ENCODE data around the gene PCNX2.

PCNX2 gene

DNA sequence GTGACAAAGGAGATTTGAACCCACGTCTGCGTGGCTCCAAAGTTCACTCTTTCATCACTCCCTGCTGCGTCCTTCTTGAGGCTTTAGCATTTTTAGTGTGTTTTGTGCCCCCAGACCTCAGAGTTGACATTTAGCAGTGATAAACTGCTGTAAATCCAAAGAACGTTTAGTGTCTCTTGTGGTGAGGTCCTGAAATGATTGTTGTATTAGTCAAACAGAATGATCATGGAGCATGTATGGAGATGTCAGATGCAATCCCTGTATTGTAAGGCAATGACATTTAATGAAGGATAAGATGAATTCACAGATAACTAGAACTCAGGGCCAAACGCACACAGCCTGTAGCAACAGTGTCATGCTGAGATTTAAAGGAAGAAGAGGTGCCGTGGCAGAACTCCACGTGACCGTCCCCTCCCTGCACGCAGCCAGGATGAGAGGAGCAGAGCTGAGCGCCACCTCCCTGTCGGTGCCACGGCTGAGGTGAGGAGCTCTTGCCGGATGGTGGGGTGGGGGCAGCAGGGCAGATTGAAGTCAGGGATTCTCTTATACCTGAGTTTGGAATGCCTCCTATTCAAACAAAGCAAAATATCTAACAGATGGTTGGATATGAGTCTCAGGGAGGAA lies 315.1 kb downstream of the PCNX2 start:
- TF ChIP-seq, protein P1, sequence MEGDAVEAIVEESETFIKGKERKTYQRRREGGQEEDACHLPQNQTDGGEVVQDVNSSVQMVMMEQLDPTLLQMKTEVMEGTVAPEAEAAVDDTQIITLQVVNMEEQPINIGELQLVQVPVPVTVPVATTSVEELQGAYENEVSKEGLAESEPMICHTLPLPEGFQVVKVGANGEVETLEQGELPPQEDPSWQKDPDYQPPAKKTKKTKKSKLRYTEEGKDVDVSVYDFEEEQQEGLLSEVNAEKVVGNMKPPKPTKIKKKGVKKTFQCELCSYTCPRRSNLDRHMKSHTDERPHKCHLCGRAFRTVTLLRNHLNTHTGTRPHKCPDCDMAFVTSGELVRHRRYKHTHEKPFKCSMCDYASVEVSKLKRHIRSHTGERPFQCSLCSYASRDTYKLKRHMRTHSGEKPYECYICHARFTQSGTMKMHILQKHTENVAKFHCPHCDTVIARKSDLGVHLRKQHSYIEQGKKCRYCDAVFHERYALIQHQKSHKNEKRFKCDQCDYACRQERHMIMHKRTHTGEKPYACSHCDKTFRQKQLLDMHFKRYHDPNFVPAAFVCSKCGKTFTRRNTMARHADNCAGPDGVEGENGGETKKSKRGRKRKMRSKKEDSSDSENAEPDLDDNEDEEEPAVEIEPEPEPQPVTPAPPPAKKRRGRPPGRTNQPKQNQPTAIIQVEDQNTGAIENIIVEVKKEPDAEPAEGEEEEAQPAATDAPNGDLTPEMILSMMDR (IDR thresholded peaks at IDR 0.05; ENCODE audit: poor library complexity, severe bottlenecking): no peak
- ATAC-seq (ENCODE audit: low read depth): no peak
- H3K9me3 ChIP-seq (ENCODE audit: severe bottlenecking): no peaks in the 10 kb centered on the region
- no peaks in the 10 kb centered on the region for H3K4me1 ChIP-seq (ENCODE audit: insufficient read depth, poor library complexity, severe bottlenecking)
- DNase-seq (ENCODE audit: low spot score): no peak
- H3K27ac ChIP-seq (ENCODE audit: poor library complexity, severe bottlenecking): no peak overlapping the region
- H3K27me3 ChIP-seq (ENCODE audit: insufficient read depth, poor library complexity, severe bottlenecking): no peaks in the 10 kb centered on the region
- H3K36me3 ChIP-seq (ENCODE audit: low read depth): no peaks in the 10 kb centered on the region
- H3K4me3 ChIP-seq (ENCODE audit: severe bottlenecking): no peak overlapping the region

DNA sequence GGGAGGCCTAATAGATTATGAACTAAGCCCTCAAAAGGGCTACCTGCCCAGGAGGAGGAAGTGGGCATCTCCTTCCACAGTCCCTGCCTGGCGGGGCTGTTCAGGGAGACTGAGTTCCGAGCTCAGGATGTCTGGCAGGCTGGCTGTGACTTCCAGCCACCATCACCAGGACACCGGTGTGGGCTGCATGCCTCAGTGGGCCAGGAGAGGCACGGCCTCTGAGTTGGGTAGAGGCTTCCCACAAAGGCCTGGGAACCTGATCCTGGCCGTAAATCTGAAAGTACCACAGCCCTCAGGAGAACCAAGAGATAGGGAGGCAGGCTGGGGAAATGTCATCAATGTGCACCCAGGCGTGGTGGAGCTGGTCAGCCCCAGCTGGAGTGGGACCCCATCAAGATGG lies 316.0 kb downstream of the PCNX2 start:
- H3K4me1 ChIP-seq (ENCODE audit: insufficient read depth, poor library complexity, severe bottlenecking): no peaks in the 10 kb centered on the region
- H3K4me3 ChIP-seq (ENCODE audit: severe bottlenecking): no peak overlapping the region
- H3K9me3 ChIP-seq (ENCODE audit: severe bottlenecking): no peaks in the 10 kb centered on the region
- H3K27ac ChIP-seq (ENCODE audit: poor library complexity, severe bottlenecking): no peak overlapping the region
- no peaks in the 10 kb centered on the region for H3K27me3 ChIP-seq (ENCODE audit: insufficient read depth, poor library complexity, severe bottlenecking)
- TF ChIP-seq, protein P1 (IDR thresholded peaks at IDR 0.05; ENCODE audit: poor library complexity, severe bottlenecking): no peak
- ATAC-seq (ENCODE audit: low read depth) (no peak), DNase-seq (ENCODE audit: low spot score) (no peak)
- 0 out of 2 replicates have a peak, but pooled peaks cover 3% of the 10 kb centered on the region for H3K36me3 ChIP-seq (ENCODE audit: low read depth)

DNA sequence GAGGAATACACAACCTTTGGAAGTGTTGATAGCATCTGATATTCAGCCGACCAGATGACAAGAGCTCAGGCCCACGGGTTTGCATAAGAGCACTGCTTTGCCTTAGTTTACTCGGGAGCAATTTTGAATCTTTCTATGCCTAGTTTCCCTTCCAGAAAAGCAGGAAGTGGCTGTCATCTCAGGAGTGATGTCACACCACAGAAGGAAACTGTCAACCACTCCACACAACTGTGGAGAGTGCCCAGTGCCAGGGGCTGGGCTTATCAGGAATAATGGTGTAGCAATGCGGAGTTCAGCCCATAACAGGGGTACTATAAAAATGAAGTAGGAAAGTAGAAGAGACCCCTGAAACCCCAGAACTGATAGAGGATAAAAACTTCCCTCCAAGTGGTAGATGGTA lies 316.7 kb downstream of the PCNX2 start:
- no peak for DNase-seq (ENCODE audit: low spot score)
- no peak for ATAC-seq (ENCODE audit: low read depth)
- no peak overlapping the region for H3K4me3 ChIP-seq (ENCODE audit: severe bottlenecking)
- TF ChIP-seq, protein P1 (IDR thresholded peaks at IDR 0.05; ENCODE audit: poor library complexity, severe bottlenecking): no peak
- no peaks in the 10 kb centered on the region for H3K27me3 ChIP-seq (ENCODE audit: insufficient read depth, poor library complexity, severe bottlenecking)
- H3K36me3 ChIP-seq (ENCODE audit: low read depth): peaks cover 4% of the 10 kb centered on the region; the same call in 1 of the 2 replicates
- no peaks in the 10 kb centered on the region for H3K9me3 ChIP-seq (ENCODE audit: severe bottlenecking)
- no peaks in the 10 kb centered on the region for H3K4me1 ChIP-seq (ENCODE audit: insufficient read depth, poor library complexity, severe bottlenecking)
- H3K27ac ChIP-seq (ENCODE audit: poor library complexity, severe bottlenecking): no peak overlapping the region

DNA sequence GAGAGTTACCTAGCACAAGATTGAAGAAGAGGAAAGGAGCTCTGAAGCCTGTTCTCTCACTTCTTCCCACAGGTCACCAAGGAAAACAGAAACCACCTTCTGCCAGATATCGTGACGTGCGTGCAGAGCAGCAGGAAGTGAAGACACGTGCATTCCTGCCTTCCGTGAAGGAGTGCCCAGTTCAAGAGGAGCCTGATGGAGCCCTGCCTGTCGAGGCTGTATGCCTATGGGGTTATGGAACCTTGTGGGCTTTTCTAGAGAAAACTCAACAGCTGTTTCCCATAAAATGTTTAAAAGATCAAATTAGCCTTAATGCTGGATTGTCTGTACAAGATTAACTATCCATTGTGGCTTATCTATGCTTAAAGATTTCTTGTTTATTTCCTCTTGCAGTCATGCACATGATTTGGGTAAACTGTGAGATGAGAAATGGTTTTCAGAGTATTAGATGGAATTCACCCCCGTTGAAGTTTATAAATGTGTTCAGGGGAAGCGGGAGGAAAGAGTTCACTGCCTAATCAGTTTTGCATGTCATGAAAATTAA lies 317.4 kb downstream of the PCNX2 start:
- Histone ChIP-seq H3K4me3 (ENCODE audit: severe bottlenecking) (no peak overlapping the region), H3K27me3 (ENCODE audit: insufficient read depth, poor library complexity, severe bottlenecking) (no peaks in the 10 kb centered on the region), H3K27ac (ENCODE audit: poor library complexity, severe bottlenecking) (no peak overlapping the region), H3K4me1 (ENCODE audit: insufficient read depth, poor library complexity, severe bottlenecking) (no peaks in the 10 kb centered on the region), H3K9me3 (ENCODE audit: severe bottlenecking) (no peaks in the 10 kb centered on the region), H3K36me3 (ENCODE audit: low read depth) (peaks cover 7% of the 10 kb centered on the region)
- TF ChIP-seq, protein P1 (IDR thresholded peaks at IDR 0.05; ENCODE audit: poor library complexity, severe bottlenecking): no peak
- no peak for DNase-seq (ENCODE audit: low spot score)
- no peak for ATAC-seq (ENCODE audit: low read depth)

DNA sequence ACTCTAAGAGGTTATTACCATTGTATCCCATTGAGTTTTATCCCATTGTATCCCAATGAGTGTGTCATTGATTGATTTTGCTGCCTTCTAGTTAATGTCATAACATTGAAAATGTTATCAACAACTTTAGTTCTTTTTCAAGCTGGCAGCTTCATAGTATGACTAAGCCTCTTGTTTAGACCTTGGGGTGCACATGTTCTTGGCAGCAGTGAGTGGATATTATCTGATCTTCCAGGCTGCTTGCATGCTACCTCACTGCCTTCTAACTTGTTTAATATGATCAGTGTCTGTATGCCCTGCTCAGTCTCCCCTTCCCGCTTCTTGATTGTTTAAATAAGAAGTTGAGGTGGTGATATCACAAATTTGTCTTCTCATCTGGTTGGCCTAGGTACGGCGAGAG lies 320.6 kb downstream of the PCNX2 start:
- no peaks in the 10 kb centered on the region for H3K4me1 ChIP-seq (ENCODE audit: insufficient read depth, poor library complexity, severe bottlenecking)
- H3K36me3 ChIP-seq (ENCODE audit: low read depth): peaks cover 19% of the 10 kb centered on the region
- no peak overlapping the region for H3K27ac ChIP-seq (ENCODE audit: poor library complexity, severe bottlenecking)
- no peaks in the 10 kb centered on the region for H3K27me3 ChIP-seq (ENCODE audit: insufficient read depth, poor library complexity, severe bottlenecking)
- ATAC-seq (ENCODE audit: low read depth): no peak
- H3K4me3 ChIP-seq (ENCODE audit: severe bottlenecking): no peak overlapping the region
- no peaks in the 10 kb centered on the region for H3K9me3 ChIP-seq (ENCODE audit: severe bottlenecking)
- no peak for DNase-seq (ENCODE audit: low spot score)
- TF ChIP-seq, protein P1 (IDR thresholded peaks at IDR 0.05; ENCODE audit: poor library complexity, severe bottlenecking): no peak

Data from RWPE2 (cell line).